ENCODE measurements around the gene ENTR1. TPM values are rescaled to one million over a fixed set of nuclear protein-coding genes. Genes with fewer than 3 reads are reported as not detected.

ENTR1 gene
- total and polyA plus RNA-seq, 2 of the 4 experiments (the other 2 are of a cell fraction) = 14.5 to 37.3 TPM

DNA sequence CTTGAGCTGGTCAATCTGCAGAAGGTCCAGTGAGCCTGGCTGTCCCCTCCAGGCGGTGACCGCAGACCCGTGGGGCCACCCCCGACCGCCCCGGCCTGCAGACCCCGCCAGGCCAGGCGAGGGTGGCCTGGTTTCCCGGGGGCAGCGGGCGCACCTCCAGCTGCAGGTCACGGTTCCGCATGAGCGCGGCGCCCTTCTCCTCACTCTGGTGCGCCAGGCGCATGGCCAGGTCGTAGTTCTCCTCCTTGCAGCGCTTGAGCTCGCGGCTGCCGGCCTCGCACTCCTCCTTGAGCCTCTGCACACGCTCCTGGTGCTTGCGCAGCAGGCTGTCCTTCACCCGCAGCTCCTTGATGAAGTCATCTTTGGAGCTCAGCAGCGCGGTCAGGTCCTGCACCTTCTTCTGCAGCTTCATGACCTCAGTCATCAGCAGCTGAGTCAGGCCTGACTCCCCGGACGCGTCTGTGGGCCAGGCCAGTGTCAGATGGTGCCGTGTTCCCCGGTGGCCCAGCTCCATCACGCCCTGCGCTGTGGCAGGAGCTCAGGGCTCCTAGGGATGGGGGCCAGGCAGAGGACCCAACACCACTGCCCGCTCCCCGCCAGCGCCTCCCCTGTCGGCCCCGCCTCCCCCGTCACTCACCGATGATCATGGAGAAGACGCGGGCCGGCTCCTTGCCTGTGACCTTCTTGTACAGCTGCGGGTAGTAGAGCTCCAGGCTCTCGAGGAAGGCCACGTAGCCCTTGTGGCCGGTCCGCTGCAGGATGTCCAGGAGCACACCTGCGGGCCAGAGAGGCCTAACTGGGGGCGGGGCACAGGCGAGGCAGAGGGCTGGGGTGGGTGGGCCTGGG, 39.5 kb downstream of the ENTR1 start:
- BruUV-seq (replicated peaks) = no TSS peak
- TF ChIP-seq, protein P1, sequence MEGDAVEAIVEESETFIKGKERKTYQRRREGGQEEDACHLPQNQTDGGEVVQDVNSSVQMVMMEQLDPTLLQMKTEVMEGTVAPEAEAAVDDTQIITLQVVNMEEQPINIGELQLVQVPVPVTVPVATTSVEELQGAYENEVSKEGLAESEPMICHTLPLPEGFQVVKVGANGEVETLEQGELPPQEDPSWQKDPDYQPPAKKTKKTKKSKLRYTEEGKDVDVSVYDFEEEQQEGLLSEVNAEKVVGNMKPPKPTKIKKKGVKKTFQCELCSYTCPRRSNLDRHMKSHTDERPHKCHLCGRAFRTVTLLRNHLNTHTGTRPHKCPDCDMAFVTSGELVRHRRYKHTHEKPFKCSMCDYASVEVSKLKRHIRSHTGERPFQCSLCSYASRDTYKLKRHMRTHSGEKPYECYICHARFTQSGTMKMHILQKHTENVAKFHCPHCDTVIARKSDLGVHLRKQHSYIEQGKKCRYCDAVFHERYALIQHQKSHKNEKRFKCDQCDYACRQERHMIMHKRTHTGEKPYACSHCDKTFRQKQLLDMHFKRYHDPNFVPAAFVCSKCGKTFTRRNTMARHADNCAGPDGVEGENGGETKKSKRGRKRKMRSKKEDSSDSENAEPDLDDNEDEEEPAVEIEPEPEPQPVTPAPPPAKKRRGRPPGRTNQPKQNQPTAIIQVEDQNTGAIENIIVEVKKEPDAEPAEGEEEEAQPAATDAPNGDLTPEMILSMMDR (conservative IDR thresholded peaks at IDR 0.05; ENCODE audit: low read depth, low read length) = no peak
- TF ChIP-seq, protein P2, sequence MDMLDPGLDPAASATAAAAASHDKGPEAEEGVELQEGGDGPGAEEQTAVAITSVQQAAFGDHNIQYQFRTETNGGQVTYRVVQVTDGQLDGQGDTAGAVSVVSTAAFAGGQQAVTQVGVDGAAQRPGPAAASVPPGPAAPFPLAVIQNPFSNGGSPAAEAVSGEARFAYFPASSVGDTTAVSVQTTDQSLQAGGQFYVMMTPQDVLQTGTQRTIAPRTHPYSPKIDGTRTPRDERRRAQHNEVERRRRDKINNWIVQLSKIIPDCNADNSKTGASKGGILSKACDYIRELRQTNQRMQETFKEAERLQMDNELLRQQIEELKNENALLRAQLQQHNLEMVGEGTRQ (IDR thresholded peaks at IDR 0.05; ENCODE audit: low read depth, low read length) = no peak
- TF ChIP-seq SMC3 (IDR thresholded peaks at IDR 0.05; ENCODE audit: low read depth, low read length) (no peak), RCOR1 (IDR thresholded peaks at IDR 0.05; ENCODE audit: insufficient replicate concordance, low read length) (no peak), CHD1 (IDR thresholded peaks at IDR 0.05; ENCODE audit: low read depth, low read length) (no peak), BHLHE40 (IDR thresholded peaks at IDR 0.05; ENCODE audit: low read depth, low read length) (no peak), RFX5 (IDR thresholded peaks at IDR 0.05; ENCODE audit: low read depth, low read length) (no peak), FOS (IDR thresholded peaks at IDR 0.05; ENCODE audit: low read depth, low read length) (no peak), NFE2L2 (IDR thresholded peaks at IDR 0.05; ENCODE audit: low read depth, low read length) (no peak), MAZ (IDR thresholded peaks at IDR 0.05; ENCODE audit: borderline replicate concordance, low read depth, low read length) (no peak)
- Histone ChIP-seq H3K23ac (ENCODE audit: low read depth, low read length) (no peak overlapping the region), H3K4me1 (ENCODE audit: control insufficient read depth, insufficient read depth, low read length) (peaks cover 15% of the 10 kb centered on the region), H3K9ac (ENCODE audit: low read depth, low read length) (no peak overlapping the region), H3K27me3 (ENCODE audit: control insufficient read depth, insufficient read depth, low read length) (no peaks in the 10 kb centered on the region), H4K91ac (ENCODE audit: insufficient read depth, low read depth, low read length) (no peak overlapping the region), H3K4me3 (ENCODE audit: insufficient read depth, low read depth, low read length) (no peak overlapping the region), H2AK5ac (ENCODE audit: low read depth, low read length) (no peak overlapping the region), H3K4ac (ENCODE audit: low read depth, low read length) (no peak overlapping the region), H2BK20ac (ENCODE audit: low read depth, low read length) (no peak overlapping the region), H4K5ac (ENCODE audit: low read depth, low read length) (no peak overlapping the region), H4K20me1 (ENCODE audit: insufficient read depth, low read length) (no peaks in the 10 kb centered on the region), H4K8ac (ENCODE audit: low read depth in 2 of 2, low read length in 2 of 2) (no peak overlapping the region; a peak in 1 of 4 replicates), H3K36me3 (ENCODE audit: control insufficient read depth, insufficient read depth, low read length) (no peaks in the 10 kb centered on the region; the same call in 1 of the 2 replicates), H2BK120ac (ENCODE audit: low read depth, low read length) (no peak overlapping the region), H3K14ac (replicated peaks; ENCODE audit: low read depth, low read length) (no peak overlapping the region), H2BK15ac (ENCODE audit: low read depth, low read length) (no peak overlapping the region), H2AK9ac (replicated peaks; ENCODE audit: low read depth, low read length, poor library complexity) (peak overlapping the region; percentile 31), H3K27ac (ENCODE audit: insufficient read depth, low read length) (no peak overlapping the region), H3K4me2 (ENCODE audit: low read depth, low read length) (no peak overlapping the region), H3K18ac (ENCODE audit: low read depth, low read length) (no peak overlapping the region), H2BK5ac (ENCODE audit: low read depth, low read length, poor library complexity, severe bottlenecking) (no peak overlapping the region), H3K9me1 (ENCODE audit: insufficient read depth, low read length) (peaks cover 9% of the 10 kb centered on the region), H2AFZ (replicated peaks; ENCODE audit: low read length, poor library complexity) (no peak overlapping the region), H3K9me3 (ENCODE audit: control insufficient read depth, insufficient read depth, low read length) (no peaks in the 10 kb centered on the region), H3K56ac (ENCODE audit: extremely low read depth, insufficient read depth, low read length) (no peak overlapping the region), H3K79me1 (ENCODE audit: low read depth in 1 of 2, low read length in 2 of 2) (no peaks in the 10 kb centered on the region; a peak in 1 of 4 replicates)
- POLR2A ChIA-PET (ENCODE audit: unreplicated experiment) = no interaction called here
- 86% methylated on average over 36 of the region's 54 CpGs; no CpG with 5 or more reads in 1 of the 2 experiments for WGBS, 2 experiments (ENCODE audit: extremely low coverage in 2 of 2, insufficient read length in 1 of 2)
- intact Hi-C loops (cut with micrococcal nuclease) = no loop called here
- ATAC-seq (ENCODE audit: low read depth) = no peak
- CTCF ChIA-PET = no interaction called here
- DNase-seq = peak; percentile 59
- in situ Hi-C loops (cut with MboI; ENCODE audit: low sequenced_read_pairs) = no loop called here
- dilution Hi-C loops (cut with HindIII; ENCODE audit: low sequenced_read_pairs, unreplicated experiment) = no loop called here

Measured in IMR-90 (cell line).